Myocyte (in vitro differentiated cells): ENCODE data around the gene FDPS. TPM values are rescaled to one million over a fixed set of nuclear protein-coding genes. Genes with fewer than 3 reads are reported as not detected.
"Not testable (repeated sequence)": the region's sequence is repeated elsewhere in the genome, so short reads cannot be mapped to it uniquely, and the experiment has no call there.

Experiments used
- DNase-seq: peaks from one replicate; pipeline ENCODE4 v3.0.0-alpha.2; 2012; ENCODE audit warnings: low read depth
- total RNA-seq: library from RNA; depleted of rRNA; stranded (reverse); fragments of >200 nt; gene quantifications from 2 replicates; pipeline ENCODE4 v1.2.3, GENCODE V29; 2014

The FDPS gene
- total RNA-seq, 1 donor from 2014 or later, result 536 TPM

DNA sequence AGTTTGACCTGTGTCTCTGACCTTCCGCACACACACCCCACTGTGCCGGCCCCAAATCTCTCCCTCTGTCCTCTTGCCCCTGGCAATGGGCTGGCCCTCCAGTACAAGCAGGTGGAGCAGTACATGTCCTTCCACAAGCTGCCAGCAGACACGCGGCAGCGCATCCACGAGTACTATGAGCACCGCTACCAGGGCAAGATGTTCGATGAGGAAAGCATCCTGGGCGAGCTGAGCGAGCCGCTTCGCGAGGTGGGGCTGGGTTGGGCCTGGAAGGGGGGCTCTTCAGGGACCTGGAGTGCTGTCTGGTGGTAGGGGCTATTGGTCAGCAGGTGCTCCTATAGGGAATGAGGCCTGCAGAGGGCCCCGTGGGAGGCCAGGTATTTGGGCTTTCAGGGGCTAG is 23.6 kb upstream of the FDPS start:
- DNase-seq, result no peak

DNA sequence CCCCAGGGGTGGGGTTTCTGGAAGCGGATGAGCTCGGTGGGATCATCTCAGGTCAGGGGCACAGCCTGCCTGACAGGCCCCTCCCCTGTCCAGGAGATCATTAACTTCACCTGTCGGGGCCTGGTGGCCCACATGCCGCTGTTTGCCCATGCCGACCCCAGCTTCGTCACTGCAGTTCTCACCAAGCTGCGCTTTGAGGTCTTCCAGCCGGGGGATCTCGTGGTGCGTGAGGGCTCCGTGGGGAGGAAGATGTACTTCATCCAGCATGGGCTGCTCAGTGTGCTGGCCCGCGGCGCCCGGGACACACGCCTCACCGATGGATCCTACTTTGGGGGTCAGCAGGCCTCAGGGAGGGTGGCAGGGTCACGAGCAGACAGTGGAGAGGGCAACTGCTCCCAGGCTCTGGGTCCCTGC is 23.0 kb upstream of the FDPS start:
- no peak for DNase-seq

DNA sequence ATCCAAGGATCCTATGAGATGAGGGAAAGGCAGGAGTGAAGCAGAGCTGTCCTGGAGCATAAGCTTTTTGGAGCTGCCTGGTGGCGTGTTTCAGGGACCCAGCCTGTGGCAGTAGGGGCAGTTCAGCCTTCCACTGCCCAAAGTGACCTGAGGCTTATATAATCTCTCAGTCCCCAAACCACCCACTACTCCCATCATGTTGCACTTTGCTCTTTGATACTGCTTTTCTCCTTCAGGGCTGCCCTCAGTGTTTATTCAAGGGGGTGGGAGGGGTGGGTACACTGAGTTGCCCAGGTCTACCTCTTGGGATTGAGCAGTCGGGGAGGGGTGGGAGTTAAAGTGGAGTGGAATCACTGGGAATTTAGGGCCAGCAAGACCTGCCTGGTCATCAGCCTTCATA is 22.1 kb upstream of the FDPS start:
- DNase-seq, result no peak

DNA sequence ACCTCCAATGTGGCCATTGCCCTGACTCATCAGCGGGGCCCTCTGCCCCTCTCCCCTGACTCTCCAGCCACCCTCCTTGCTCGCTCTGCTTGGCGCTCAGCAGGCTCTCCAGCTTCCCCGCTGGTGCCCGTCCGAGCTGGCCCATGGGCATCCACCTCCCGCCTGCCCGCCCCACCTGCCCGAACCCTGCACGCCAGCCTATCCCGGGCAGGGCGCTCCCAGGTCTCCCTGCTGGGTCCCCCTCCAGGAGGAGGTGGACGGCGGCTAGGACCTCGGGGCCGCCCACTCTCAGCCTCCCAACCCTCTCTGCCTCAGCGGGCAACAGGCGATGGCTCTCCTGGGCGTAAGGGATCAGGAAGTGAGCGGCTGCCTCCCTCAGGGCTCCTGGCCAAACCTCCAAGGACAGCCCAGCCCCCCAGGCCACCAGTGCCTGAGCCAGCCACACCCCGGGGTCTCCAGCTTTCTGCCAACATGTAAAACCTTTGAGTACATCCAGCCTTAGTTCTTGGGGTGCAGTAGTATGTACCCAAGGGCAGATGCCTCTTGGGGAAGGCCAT is 20.6 kb upstream of the FDPS start:
- no peak for DNase-seq

DNA sequence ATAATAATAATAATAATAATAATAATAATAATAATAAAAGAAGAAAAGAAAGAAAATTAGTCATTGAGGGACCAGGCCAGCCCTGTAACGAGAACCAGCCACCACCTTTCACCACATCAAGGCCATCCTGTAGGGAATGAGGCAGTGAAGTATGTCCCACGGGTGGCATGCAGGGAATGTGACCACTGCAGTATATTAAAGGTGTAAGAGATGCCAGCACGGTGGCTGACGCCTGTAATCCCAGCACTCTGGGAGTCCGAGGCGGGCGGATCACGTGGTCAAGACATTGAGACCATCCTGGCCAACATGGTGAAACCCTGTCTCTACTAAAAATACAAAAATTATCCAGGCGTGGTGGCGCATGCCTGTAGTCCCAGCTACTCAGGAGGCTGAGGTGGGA is 17.7 kb upstream of the FDPS start:
- DNase-seq, result not testable (repeated sequence)

DNA sequence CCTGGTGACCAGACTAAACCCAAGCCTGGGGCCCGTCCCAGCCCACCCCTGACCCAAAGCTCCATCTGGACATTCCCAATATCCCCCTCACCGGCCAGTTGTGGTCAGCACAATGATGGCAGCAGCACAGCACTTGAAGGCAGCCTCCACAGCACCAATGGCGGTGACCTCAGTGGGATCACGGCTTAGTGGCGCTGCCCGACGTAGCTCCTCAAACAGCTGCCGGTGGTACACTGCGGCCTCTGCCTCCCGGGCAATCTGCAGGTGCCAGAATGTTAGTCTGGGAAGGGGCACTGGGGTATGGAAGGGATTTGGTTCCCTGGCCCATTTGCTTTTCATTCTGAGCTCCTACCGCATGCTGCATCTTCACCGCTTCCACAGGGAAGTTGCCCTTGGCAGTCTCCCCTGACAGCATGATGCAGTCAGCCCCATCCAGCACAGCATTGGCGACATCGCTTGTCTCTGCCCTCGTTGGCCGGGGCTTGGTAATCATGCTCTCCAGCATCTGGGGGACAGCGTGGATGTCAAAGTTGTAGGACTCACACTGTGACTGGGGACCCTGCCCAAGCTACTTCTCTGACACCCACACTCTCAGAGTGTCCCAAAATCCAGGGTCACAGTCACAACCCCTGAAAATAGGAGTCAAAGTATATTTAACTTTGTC is 15.4 kb upstream of the FDPS start:
- DNase-seq, result no peak

DNA sequence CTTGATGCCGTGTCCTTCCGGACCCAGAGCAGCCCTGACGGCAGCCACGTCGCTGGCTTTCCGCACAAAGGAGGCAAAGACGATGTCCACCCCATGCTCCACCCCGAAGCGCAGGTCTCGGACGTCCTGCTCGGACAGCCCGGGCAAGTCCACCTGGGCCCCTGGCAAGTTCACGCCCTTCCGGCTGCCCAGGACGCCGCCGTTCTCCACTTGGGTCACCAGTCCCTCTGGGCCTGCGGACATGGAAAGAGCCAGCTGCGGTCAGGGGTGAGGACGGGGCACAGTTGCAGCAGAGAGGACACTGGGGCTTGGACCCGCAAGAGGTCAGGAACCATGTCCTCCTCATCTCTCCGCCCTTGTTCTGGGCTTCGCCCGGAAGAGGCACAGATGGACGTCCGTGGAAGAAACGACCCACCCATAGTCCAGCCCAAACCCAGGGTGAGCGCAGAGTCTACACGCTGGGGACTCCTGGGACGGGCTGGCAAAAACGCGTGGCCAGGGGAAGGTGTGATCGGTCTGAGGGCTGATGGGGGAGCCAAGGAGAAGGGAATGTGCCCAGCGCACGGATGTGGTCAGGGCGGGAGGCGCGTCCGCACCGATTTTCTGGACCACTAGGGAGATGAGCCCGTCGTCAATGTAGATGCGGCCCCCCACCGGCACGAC is 14.0 kb upstream of the FDPS start:
- DNase-seq, result no peak

DNA sequence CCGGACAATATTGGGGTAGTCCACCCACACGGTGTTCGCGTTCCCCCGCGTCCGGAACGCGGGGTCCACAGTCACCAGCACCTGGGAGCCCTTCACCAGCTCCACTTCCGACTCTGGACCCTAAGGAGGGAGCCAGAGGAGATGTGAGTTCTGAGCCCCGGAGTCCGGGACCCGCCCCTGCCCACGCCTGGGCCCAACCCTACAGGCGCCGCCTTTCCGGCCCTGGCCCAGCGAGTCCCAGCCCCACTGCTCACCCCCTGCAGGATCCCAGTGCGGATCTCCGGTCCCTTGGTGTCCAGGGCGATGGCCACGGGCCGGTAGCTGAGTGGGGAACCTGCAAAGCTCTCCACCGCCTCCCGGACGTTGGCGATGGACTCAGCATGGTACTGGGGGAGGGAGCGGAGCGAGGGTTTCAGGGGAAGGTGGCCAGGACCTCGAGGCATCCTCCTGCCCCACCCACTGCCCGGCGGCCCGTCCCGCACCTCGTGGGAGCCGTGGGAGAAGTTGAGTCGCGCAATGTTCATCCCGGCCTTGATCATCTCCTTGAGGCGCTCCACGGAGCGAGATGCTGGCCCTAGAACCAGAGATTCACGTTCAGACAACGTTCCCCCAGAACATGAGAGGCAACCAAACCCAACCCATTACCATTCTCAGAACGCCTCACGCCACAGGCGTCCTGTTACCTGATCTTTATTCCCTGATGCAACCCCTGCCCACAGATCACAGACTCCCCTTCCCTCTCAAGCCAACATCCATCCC is 13.3 kb upstream of the FDPS start:
- no peak for DNase-seq

DNA sequence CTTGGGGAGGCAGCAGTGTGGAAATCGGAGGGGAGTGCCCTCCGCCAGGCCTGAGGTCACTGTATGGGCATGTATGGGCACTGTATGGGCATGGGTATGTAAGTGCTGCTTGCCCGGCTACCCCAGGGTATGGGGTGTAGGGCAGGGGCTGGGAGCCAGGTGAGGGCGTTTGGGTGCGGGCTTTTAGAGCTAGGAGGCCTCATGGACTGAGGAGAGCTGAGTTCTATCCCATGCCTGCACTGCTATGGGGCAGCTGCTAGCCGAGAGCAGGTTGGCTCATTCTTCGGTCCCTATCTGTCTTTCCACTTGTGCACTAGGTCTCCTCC is 12.8 kb upstream of the FDPS start:
- no peak for DNase-seq

DNA sequence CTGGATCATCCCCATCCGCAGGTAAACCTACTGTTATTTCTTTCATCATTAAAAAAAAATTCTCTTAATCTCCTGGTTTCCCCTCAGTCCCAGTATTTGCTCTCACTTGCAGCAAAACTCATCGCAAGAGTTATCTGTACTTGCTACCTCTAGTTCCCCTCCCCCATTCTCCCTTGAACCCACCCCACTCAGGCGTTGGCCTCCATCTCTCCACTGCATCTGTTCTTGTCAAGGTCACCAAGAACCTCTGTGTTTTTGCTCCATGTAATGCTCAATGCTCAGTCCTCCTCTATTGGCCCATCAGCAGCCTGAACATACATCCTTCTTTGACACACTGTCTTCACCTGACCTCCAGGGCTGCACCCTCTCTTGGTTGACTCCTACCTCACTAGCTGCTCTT is 12.0 kb upstream of the FDPS start:
- no peak for DNase-seq

DNA sequence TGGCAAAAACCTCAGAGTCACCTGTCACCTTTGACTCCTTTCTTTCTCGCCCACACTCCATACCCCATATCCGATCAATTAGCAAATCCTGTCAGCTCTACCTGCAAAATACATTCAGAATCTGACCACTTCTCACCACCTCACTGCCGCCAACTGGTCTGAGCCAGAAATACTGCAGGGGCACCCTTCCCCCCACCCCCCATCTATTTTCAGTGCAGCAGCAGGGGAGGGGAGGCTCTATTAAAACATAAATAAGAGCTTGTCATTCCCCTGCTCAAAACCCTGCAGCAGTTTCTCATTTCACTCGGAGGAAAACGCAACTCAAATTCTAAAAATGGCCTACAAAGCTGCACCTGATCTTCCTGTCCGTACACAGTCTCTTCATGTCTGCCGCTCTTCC is 11.3 kb upstream of the FDPS start:
- DNase-seq, result no peak

DNA sequence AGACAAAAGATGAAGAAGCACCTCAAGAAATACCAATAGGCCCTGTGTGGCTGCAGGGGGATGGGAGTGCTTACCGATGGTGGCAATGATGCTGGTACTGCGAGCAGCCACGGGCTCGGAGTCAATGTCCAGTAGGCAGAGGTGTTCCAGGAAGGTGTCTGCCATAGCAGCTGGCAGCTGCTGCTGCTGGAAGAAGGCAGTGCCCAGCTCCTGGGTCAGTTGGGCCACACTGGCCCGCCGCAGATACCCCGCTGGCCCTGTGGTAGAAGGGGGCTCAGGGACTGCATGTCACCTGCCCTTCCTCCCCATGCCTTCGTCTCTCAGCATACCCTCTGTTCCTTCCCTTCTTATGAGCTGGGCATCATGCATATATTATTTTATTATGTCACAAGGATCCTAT is 8.6 kb upstream of the FDPS start:
- DNase-seq, result no peak

DNA sequence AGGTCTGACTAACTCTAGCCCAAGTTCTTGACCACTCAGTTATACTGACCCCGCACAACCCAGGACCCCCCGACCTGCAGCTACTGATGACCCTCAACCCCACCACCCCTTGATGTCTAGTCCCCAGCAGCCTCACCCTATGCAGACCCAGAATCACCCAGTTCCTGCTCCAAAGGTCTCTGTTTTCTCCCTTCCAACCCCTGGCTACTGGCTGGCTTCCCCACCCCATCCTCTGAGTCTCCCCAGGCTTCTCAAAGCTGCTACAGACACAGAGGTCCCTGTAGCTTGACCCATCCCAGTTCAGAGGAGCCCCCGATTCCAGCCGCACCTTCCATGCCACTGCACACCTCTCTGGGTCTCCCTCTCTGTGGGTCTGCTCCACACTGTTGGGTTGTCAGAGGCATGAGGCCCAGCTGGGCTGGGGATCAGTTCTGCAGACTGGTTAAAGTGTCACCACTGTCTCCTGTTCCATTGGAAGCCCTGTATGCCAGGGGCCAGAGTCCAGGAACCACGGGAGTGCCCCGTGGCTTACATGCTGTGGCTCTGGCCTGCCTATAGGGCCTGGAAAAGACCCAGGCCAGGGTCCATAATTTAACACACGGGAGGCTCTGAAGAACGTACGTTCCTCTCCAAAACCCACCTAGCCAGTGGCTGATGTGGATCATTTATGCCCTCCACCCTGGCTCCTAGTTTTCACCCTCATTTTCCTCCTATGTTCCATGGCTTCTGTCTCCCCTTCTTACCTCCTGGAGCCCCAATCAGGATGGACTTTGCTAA is 7.9 kb upstream of the FDPS start:
- no peak for DNase-seq

DNA sequence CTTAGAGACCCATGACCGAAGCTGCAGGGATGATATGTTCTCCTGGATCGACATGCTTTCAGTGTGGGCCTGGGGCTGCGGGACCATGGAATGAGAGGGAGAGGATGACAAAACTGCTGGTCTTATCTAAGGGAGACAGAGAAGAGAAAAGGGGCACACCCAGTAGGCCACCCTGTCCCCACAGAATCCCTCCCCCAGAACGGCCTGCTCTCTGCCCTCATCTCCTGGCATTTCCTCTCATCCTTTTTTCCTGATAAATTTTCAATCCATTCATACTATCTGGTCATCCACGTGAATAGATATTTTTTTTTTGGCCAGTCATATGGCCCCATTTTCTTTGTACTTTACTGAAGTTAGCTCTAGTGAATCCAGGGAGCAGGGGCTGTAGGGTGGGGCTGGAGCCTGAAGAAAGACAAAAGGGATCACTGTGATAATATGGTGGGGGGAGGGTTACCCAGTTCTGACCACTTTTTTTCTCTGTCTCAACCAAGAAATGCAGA is 7.3 kb upstream of the FDPS start, which contains the start of gene PKLR:
TSS of gene PKLR (minus strand) at position 97 of the 500 bp plus-strand sequence. CDS start at position 54, 43 bp downstream.
- DNase-seq, result no peak

DNA sequence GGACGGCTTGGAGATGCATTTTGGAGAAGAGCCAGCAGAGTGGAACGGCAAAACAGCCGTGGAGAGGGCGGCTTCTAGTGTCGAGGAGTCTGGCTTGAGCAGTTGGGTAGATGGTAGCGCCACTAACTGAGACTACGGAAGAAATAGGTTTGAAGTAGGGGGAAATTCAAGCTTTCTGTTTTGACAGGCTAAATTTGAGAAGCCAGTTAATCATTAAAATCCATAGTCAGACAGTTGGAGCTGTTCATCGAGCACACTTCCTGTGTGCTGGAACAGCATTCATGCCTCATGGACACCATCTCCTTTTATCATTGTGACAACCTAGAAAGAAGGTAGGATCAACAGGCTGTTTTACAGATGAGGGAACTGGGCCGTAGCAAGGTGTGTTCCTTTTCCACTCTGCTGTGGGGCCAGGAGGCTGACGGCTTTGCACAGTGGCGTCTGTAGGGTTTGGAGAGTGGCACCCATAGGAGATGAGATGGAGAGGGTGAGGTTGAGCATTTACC is 4.1 kb upstream of the FDPS start:
- DNase-seq, result no peak

DNA sequence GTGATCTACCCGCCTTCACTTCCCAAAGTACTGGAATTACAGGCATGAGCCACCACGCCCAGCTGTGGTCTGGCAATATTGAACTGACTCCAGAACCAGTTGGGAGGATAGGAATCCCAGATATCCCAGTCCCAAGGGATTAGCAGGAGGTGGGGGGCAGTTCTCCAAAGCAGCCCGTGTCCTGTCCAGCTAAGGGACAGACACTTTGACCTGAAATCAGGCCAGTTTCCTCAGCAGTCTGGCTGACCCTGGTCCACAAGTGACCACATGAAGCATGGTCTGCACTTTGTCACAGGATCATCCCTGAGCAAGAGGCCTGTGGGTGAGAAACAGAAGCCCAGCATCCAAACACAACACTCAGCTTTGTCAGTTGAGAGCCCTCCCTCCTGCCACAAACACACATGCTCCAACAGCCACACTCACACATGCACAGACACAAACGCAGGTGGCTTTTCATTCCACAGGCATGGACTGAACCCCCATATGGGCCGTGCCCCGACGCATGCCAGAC is 2.7 kb upstream of the FDPS start:
- DNase-seq, result peak; percentile 96

DNA sequence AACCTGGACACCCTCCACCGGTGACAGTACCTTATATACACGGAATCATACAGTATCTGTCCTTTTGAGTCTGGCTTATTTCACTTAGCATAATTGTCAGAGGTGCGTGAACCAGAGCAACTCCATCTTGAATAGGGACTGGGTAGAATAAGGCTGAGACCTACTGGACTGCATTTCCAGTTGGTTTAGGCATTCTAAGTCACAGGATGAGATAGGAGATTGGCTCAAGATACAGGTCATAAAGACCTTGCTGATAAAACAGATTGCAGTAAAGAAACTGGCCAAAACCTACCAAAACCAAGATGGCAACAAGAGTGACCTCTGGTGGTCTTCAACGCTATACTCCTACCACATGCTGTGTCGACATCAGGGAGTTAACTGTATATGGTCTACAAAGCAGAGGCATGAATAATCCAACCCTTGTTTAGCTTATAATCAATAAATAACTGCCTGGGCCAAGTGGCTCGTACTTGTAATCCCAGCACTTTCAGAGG is 1.4 kb upstream of the FDPS start:
- peak; percentile 55 for DNase-seq

DNA sequence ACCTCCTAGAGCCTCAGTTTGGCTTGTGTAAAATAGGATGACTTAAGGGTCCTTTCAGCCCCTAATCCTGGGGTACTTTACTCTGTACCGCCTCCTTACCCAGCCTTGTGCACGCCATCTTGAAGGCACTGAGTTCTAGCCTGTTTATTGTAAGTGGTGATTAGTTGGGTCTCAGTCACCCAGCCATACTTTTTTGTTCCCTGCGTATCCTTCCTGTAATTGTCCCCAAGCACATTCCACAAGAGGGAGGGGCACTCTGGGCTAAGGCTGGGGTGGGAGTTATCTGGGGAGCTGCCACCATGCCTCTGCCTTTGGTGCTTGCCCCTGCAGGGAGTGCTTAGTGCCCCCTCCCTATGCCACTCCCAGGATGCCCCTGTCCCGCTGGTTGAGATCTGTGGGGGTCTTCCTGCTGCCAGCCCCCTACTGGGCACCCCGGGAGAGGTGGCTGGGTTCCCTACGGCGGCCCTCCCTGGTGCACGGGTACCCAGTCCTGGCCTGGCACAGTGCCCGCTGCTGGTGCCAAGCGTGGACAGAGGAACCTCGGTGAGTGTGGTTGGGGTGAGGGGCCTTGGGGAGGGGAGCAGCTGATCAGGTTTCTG is 856 bp downstream of the FDPS start:
- peak; percentile 50 for DNase-seq

DNA sequence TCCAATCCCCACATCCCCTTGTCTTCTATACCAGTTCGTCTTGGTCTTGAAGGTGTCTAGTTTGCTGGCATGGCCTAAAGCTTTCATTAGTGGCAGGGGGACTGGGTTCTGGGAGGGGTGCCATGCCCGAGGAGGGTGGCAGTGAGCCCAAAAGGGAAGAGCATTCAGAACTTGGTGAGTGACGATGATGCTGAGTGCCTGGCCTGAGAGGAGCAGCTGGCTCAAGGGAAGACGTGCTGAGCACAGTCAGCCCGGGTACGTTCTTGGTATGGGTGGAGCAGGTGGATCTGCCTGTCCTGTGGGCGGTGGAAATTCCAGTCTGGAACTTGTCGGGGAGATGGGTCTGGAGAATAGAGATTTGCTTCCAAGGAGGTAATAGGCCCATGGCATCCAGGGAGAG is 4.6 kb downstream of the FDPS start:
- DNase-seq, result peak; percentile 81

DNA sequence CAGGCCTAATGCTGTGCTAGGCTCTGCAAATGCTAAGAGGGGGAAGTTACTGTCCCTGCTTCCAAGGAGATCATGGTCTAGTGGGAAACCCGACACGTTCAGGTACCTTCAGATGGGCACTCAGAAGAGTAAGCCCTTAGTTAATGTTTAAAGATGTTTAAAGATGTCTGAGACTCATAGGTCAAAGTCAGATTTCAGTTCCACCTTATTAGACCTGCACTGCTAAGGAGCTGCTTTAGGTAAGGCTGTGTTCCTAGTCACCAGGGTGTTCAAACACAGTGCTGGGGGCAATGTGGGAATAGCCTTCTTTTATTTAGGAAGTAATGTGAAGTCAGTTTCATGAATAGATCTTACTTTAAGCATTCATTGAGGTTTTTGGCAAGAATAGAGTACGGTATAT is 8.3 kb downstream of the FDPS start:
- DNase-seq, result no peak
